ENCODE results near the gene ZC3H13.

Gene ZC3H13

DNA sequence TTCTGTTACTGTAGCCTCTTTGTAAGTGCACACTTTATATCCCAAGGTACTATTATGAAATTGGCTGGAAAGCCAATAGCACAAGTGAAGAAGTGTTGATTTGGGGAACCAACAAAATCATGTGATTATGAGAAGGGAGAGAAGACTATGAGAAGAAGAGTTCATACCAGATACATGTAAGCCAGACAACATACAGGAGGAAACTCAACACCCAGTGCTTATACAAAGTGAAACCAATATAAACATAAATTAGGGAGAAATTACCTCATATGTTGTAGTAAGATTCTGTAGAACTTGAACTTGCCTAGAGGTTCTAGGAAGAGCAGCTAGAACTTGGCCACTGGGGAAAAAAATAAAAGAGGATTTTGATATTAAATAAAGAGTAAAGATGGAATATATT, 34.9 kb upstream of the ZC3H13 start:
- H3K27ac ChIP-seq (ENCODE audit: extremely low read depth, low read depth, low read length), result no peak overlapping the region
- H3K9me3 ChIP-seq (ENCODE audit: control insufficient read depth, insufficient read depth, low read depth, low read length), result no peaks in the 10 kb centered on the region
- no peaks in the 10 kb centered on the region for H3K36me3 ChIP-seq (ENCODE audit: control insufficient read depth in 2 of 2, insufficient read depth in 1 of 2, low read length in 2 of 2)
- TF ChIP-seq ZBTB17 (tag by site-specific recombination; IDR thresholded peaks at IDR 0.05) (no peak), YY2 (tag by site-specific recombination; IDR thresholded peaks at IDR 0.05) (no peak)
- TF ChIP-seq, protein P1, sequence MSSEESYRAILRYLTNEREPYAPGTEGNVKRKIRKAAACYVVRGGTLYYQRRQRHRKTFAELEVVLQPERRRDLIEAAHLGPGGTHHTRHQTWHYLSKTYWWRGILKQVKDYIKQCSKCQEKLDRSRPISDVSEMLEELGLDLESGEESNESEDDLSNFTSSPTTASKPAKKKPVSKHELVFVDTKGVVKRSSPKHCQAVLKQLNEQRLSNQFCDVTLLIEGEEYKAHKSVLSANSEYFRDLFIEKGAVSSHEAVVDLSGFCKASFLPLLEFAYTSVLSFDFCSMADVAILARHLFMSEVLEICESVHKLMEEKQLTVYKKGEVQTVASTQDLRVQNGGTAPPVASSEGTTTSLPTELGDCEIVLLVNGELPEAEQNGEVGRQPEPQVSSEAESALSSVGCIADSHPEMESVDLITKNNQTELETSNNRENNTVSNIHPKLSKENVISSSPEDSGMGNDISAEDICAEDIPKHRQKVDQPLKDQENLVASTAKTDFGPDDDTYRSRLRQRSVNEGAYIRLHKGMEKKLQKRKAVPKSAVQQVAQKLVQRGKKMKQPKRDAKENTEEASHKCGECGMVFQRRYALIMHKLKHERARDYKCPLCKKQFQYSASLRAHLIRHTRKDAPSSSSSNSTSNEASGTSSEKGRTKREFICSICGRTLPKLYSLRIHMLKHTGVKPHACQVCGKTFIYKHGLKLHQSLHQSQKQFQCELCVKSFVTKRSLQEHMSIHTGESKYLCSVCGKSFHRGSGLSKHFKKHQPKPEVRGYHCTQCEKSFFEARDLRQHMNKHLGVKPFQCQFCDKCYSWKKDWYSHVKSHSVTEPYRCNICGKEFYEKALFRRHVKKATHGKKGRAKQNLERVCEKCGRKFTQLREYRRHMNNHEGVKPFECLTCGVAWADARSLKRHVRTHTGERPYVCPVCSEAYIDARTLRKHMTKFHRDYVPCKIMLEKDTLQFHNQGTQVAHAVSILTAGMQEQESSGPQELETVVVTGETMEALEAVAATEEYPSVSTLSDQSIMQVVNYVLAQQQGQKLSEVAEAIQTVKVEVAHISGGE (tag by site-specific recombination; conservative IDR thresholded peaks at IDR 0.05; ENCODE audit: low read depth), result no peak
- ChIA-PET CTCF (no interaction called here), POLR2A (no interaction called here)
- no peaks in the 10 kb centered on the region for H3K4me1 ChIP-seq (ENCODE audit: control insufficient read depth, insufficient read depth, low read length)
- H3K4me3 ChIP-seq (ENCODE audit: low read depth, low read length), result no peak overlapping the region

DNA sequence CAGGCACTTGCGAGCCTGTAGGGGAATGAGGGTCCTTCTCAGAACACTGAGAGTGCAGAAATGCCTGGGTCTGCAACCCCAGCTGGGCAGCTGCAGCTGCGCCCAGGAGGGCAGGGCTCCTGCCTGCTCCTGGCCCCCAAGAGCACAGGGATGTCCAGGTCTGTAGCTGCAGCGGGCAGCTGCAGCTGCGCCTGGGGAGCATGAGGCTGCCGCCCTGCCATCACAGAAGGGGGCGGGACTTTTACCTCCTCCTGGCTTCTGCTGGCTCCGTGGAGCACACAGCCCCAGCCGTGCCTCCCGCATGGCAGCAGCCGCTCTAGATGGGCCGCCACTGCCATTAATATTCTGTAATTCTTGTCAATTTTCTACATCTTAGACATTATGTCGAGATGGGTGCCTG, 34.4 kb upstream of the ZC3H13 start:
- Histone ChIP-seq H3K4me3 (ENCODE audit: low read depth, low read length) (no peak overlapping the region), H3K4me1 (ENCODE audit: control insufficient read depth, insufficient read depth, low read length) (no peaks in the 10 kb centered on the region), H3K27ac (ENCODE audit: extremely low read depth, low read depth, low read length) (no peak overlapping the region), H3K36me3 (ENCODE audit: control insufficient read depth in 2 of 2, insufficient read depth in 1 of 2, low read length in 2 of 2) (no peaks in the 10 kb centered on the region), H3K9me3 (ENCODE audit: control insufficient read depth, insufficient read depth, low read depth, low read length) (no peaks in the 10 kb centered on the region)
- CTCF ChIA-PET, result no interaction called here
- POLR2A ChIA-PET, result no interaction called here
- TF ChIP-seq ZNF837 (tag by site-specific recombination; IDR thresholded peaks at IDR 0.05), result no peak
- no peak for TF ChIP-seq GFI1B (tag by site-specific recombination; IDR thresholded peaks at IDR 0.05)
- TF ChIP-seq ZNF561 (tag by site-specific recombination; IDR thresholded peaks at IDR 0.05; ENCODE audit: borderline replicate concordance), result no peak
- TF ChIP-seq, protein P2, sequence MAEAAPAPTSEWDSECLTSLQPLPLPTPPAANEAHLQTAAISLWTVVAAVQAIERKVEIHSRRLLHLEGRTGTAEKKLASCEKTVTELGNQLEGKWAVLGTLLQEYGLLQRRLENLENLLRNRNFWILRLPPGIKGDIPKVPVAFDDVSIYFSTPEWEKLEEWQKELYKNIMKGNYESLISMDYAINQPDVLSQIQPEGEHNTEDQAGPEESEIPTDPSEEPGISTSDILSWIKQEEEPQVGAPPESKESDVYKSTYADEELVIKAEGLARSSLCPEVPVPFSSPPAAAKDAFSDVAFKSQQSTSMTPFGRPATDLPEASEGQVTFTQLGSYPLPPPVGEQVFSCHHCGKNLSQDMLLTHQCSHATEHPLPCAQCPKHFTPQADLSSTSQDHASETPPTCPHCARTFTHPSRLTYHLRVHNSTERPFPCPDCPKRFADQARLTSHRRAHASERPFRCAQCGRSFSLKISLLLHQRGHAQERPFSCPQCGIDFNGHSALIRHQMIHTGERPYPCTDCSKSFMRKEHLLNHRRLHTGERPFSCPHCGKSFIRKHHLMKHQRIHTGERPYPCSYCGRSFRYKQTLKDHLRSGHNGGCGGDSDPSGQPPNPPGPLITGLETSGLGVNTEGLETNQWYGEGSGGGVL (tag by site-specific recombination; IDR thresholded peaks at IDR 0.05), result no peak
- TF ChIP-seq, protein P3, sequence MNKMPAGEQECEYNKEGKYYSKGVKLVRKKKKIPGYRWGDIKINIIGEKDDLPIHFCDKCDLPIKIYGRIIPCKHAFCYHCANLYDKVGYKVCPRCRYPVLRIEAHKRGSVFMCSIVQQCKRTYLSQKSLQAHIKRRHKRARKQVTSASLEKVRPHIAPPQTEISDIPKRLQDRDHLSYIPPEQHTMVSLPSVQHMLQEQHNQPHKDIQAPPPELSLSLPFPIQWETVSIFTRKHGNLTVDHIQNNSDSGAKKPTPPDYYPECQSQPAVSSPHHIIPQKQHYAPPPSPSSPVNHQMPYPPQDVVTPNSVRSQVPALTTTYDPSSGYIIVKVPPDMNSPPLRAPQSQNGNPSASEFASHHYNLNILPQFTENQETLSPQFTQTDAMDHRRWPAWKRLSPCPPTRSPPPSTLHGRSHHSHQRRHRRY (tag by site-specific recombination; IDR thresholded peaks at IDR 0.05), result no peak
- TF ChIP-seq, protein P4, sequence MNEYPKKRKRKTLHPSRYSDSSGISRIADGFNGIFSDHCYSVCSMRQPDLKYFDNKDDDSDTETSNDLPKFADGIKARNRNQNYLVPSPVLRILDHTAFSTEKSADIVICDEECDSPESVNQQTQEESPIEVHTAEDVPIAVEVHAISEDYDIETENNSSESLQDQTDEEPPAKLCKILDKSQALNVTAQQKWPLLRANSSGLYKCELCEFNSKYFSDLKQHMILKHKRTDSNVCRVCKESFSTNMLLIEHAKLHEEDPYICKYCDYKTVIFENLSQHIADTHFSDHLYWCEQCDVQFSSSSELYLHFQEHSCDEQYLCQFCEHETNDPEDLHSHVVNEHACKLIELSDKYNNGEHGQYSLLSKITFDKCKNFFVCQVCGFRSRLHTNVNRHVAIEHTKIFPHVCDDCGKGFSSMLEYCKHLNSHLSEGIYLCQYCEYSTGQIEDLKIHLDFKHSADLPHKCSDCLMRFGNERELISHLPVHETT (tag by site-specific recombination; IDR thresholded peaks at IDR 0.05), result no peak
- no peak for TF ChIP-seq ZNF274 (IDR thresholded peaks at IDR 0.05; ENCODE audit: low read length)
- no peak for TF ChIP-seq ZNF274 (tag by site-specific recombination; IDR thresholded peaks at IDR 0.05; ENCODE audit: borderline replicate concordance)
- no peak for TF ChIP-seq SP3 (tag by site-specific recombination; IDR thresholded peaks at IDR 0.05)
- TF ChIP-seq, protein P5, sequence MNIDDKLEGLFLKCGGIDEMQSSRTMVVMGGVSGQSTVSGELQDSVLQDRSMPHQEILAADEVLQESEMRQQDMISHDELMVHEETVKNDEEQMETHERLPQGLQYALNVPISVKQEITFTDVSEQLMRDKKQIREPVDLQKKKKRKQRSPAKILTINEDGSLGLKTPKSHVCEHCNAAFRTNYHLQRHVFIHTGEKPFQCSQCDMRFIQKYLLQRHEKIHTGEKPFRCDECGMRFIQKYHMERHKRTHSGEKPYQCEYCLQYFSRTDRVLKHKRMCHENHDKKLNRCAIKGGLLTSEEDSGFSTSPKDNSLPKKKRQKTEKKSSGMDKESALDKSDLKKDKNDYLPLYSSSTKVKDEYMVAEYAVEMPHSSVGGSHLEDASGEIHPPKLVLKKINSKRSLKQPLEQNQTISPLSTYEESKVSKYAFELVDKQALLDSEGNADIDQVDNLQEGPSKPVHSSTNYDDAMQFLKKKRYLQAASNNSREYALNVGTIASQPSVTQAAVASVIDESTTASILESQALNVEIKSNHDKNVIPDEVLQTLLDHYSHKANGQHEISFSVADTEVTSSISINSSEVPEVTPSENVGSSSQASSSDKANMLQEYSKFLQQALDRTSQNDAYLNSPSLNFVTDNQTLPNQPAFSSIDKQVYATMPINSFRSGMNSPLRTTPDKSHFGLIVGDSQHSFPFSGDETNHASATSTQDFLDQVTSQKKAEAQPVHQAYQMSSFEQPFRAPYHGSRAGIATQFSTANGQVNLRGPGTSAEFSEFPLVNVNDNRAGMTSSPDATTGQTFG (tag by site-specific recombination; IDR thresholded peaks at IDR 0.05; ENCODE audit: borderline replicate concordance), result no peak
- TF ChIP-seq ZFHX2 (tag by site-specific recombination; conservative IDR thresholded peaks at IDR 0.05), result no peak
- no peak for TF ChIP-seq ZNF202 (tag by site-specific recombination; IDR thresholded peaks at IDR 0.05; ENCODE audit: borderline replicate concordance)
- TF ChIP-seq, protein P6, sequence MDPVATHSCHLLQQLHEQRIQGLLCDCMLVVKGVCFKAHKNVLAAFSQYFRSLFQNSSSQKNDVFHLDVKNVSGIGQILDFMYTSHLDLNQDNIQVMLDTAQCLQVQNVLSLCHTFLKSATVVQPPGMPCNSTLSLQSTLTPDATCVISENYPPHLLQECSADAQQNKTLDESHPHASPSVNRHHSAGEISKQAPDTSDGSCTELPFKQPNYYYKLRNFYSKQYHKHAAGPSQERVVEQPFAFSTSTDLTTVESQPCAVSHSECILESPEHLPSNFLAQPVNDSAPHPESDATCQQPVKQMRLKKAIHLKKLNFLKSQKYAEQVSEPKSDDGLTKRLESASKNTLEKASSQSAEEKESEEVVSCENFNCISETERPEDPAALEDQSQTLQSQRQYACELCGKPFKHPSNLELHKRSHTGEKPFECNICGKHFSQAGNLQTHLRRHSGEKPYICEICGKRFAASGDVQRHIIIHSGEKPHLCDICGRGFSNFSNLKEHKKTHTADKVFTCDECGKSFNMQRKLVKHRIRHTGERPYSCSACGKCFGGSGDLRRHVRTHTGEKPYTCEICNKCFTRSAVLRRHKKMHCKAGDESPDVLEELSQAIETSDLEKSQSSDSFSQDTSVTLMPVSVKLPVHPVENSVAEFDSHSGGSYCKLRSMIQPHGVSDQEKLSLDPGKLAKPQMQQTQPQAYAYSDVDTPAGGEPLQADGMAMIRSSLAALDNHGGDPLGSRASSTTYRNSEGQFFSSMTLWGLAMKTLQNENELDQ (tag by site-specific recombination; IDR thresholded peaks at IDR 0.05; ENCODE audit: low read depth), result no peak
- no peak for TF ChIP-seq ZNF768 (tag by site-specific recombination; IDR thresholded peaks at IDR 0.05)
- TF ChIP-seq, protein P7, sequence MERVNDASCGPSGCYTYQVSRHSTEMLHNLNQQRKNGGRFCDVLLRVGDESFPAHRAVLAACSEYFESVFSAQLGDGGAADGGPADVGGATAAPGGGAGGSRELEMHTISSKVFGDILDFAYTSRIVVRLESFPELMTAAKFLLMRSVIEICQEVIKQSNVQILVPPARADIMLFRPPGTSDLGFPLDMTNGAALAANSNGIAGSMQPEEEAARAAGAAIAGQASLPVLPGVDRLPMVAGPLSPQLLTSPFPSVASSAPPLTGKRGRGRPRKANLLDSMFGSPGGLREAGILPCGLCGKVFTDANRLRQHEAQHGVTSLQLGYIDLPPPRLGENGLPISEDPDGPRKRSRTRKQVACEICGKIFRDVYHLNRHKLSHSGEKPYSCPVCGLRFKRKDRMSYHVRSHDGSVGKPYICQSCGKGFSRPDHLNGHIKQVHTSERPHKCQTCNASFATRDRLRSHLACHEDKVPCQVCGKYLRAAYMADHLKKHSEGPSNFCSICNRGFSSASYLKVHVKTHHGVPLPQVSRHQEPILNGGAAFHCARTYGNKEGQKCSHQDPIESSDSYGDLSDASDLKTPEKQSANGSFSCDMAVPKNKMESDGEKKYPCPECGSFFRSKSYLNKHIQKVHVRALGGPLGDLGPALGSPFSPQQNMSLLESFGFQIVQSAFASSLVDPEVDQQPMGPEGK (tag by site-specific recombination; IDR thresholded peaks at IDR 0.05), result no peak
- no peak for TF ChIP-seq ZNF23 (tag by site-specific recombination; IDR thresholded peaks at IDR 0.05; ENCODE audit: borderline replicate concordance)
- TF ChIP-seq ZNF366 (tag by site-specific recombination; conservative IDR thresholded peaks at IDR 0.05), result no peak
